HG03060 (cell line): ENCODE measurements around the gene DMRT2.

Experiments used
- ATAC-seq: cut with Tn5 transposase; IDR thresholded peaks from one replicate; pipeline ENCODE4 v1.9.1; 2021; ENCODE audit warnings: low read depth, moderate number of reproducible peaks; ENCODE audit not compliant: unreplicated experiment

The DMRT2 gene

DNA sequence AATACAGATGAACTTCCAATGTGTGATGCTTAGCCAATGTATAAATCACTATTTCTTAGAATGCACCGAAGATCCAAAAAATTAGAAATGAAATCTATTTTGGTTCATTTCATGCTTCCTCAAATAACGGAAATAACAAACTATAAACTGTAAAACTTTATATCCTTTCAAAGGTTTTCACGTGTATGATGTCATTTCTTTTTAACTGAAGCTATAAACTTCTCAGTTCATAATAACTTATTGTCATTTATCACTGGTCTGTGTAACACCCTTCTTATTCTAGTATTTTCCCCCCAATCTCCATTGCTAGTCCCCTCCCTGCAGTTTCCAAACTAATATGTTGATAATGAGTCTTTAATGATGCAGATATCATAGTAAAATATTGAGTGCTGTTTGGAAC, 36.4 kb downstream of the DMRT2 start:
- no peak for ATAC-seq

DNA sequence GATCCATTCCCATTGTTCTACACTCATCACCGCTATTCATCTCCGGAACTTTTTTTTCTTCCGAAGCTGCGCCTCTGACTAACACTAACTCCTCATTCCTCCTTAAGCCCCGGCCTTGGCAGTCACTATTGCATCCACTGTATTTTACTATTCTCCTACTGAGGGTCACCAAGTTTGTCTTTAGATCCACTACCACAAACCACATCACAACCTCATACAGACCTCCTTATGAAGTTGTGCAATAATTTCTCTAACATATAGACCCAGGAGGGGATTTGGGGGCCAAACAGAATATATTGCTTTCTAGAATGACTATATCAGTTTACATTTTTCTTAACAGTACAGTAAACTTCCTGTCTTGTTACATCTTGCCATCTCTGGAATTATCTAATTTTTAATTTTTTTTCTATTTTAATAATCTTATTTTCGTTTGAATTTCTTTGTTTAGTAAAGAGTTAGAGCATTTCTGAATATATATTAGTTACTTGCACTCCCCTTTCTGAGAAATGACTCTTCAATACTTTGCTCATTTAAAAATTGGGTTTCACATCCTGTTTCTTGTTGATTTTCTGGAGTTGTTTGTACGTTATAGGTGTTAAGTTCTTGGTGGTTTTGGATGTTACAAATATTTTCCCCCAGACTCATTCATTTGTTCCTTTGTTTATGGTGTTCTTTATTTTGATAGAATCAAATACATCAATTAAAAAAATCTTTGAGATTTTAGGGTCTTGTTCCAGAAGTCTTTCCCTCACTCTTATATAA, 37.1 kb downstream of the DMRT2 start:
- no peak for ATAC-seq

DNA sequence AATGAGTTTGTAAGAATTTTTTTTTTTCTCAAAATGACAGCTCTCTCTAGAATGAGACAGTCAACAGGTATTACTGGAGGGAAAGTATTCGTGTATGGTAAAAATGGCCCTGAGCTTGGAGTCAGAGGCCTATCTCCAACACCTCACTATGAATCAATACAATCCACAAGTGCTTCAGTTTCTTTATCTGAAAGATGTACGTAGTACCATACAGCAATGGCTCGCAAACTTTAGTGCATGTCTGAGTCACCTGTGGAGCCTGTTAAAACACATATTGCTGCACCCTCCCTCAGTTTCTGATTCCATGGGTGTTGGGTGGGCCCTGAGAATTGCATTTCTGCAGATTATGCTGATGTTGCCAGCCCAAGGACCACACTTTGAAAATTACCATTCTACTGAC, 44.6 kb downstream of the DMRT2 start:
- no peak for ATAC-seq

DNA sequence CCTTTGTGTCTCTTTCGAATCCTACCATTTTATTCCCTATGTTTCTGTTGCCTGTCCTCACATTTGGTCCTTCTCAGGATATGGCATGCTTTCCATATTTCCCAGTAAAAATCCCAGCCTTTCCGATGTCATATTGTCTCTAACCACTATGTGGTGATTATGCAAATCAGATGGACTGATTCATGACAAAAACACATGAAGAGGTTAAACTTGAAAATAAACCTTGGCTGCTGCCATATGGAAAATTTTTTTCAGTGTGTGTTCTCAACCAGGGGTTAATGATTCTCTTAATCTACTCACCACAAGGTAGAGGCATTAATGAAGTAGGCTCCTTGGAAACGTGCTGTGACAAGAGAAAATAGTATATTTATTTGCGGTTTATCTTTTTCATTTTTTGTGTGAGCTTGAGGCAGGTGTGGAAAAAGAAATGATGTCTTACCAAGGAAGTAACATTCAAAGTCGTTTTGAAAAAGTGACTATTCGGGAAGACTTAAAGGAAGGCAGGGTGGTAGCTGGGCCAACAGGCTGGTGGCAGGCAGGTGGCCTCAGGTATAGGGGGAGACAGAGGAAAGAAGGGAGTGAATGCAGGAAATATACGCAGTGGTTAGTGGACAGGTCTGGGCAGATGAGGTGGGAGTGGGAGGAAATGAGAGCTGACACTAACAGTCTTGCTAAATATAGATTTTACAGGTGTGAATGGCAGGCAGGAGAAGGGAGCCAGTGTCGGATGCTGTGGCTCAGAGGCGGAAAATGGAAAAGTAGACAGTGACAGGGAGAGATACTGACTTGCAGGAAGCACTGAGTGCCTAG, 46.2 kb downstream of the DMRT2 start:
- no peak for ATAC-seq

DNA sequence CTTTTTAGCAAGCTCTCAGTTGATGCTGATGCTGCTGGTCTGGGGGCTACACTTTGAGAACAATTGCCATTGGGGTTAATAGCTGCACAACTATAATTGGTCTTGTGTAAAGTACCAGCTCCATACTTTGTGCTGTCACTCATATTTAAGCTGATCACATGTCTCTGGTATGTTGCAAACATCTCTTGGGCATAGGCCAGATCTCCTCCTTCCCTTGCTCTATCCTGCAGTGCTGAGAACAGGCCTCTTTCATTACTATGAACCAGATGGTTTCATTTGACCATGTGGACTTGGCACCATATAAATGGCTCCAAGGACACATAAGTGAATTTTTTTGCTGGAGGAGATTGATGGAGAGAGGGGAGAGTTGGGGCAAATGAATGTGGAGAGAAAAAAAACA, 48.4 kb downstream of the DMRT2 start:
- no peak for ATAC-seq

DNA sequence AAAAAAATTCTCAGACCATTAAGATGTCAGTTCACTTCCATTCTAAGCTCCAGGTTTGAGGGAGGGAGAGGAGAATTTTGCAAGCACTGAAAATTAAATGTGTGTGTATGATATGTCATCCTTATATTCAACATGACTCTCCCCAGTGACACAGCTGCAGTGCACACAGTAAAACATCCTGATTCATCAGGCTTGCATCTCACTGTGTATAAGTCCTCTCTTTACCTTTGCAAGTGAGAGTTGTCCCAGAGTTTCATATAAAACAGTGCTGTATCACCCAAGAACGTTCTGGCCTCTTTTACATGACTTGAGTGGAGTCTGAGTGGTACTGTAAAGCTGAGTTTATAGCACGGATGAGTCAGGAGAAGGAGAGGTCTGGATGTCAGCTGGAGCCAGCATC, 50.0 kb downstream of the DMRT2 start:
- ATAC-seq, result no peak

DNA sequence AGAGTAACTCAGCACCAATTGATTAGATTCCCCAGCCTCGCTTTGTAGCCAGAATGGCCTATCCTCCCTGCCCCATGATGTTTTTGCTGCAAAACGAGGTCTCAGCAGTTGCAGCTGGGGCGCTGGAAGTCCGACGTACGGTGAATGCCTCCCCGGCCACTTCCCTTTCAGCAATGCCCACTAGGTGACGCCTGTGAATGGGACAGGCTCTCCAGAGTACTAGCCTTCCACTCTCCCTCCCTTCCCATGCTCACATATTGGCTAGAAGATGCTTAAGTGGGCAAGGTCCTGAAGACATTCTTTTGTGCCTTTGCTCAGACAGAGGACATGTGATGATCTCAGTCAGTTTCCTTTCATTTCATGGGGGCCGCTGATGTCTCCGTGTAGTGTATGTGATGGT, 50.8 kb downstream of the DMRT2 start:
- no peak for ATAC-seq

DNA sequence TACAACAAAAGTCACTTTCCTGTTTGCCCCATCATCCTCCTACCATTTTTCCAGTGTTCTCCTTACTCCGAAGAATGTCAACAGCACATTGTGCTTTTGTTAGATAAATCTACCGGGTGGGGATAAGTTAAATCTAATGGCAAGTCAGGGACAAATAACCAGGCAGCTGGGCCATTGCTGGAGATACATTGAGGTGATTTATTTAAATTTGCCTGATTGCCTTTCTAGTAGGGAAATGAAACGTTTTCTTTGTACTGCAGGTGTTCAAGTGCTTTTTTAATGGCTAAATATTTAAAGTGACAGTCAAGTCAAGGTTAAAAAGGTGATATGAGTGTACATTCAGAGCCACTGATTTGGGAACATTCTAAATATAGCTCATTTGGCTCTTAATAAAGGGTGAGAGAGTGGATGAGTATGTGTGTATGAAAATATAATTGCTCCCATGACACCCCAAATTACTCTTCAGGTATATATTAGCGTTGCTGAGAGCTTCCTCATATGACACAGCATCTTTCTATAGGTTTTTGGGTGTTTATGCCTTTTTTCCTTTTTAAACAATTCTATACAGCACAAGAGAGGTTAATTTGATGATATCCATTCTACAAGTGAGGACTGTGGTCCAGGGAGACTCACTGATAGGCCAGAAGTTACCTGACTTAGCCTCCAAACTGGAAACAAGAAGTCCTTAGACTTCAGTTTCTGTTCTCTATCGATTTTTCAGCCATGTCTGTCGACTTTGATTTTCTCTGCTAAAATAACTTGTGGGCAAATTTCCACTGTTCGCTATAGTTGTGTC, 51.9 kb downstream of the DMRT2 start:
- ATAC-seq, result no peak

DNA sequence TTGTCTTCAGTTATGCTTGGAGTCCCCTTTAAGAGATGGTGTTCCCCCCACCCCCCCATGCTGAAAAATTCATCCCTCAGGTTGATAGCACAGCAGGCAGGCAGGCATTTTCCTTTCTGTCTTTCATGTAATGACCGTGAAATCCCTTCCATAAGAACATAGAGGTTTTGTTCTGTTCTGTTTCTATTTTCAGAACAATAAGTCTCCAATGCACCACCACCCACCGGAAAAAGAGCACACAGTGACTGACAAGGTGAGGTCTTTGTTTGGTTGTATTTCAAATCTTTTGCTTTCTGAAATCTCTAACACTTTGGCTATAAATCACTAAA, 52.4 kb downstream of the DMRT2 start:
- ATAC-seq, result no peak
